ENCODE data around the gene TSPAN1.
"Not testable (repeated sequence)": the region's sequence is repeated elsewhere in the genome, so short reads cannot be mapped to it uniquely, and the experiment has no call there.

GRCh38 chr1:46223055-46223454 is 48.2 kb downstream of the TSPAN1 start:
- not testable (repeated sequence) for TF ChIP-seq POLR2A, CTCF (IDR thresholded peaks at IDR 0.05)
